HepG2 (cell line): ENCODE results near the gene CDC37. TPM values are rescaled to one million over a fixed set of nuclear protein-coding genes. Genes with fewer than 3 reads are reported as not detected.

ENCODE experiments used
- ARHGAP35 ChIP-seq: sonication (generic); formaldehyde crosslinking; IDR thresholded peaks from 2 replicates; pipeline ENCODE4 v1.9.0; 2022; ENCODE audit warnings: mild to moderate bottlenecking, inconsistent platforms, moderate library complexity, missing genetic modification reagents, borderline replicate concordance
- BHLHE40 ChIP-seq: IDR thresholded peaks from 2 replicates; pipeline ENCODE4 v1.6.1; 2011; ENCODE audit warnings: low read length, improper control_type of control experiment
- E2F2 ChIP-seq: sonication (generic); formaldehyde crosslinking; IDR thresholded peaks from 2 replicates; pipeline ENCODE4 v1.4.0; 2020; ENCODE audit warnings: missing genetic modification reagents, borderline replicate concordance
- FOXP1 ChIP-seq, 2 experiments: fragments of 450-650 bp in 1 of 2; IDR thresholded peaks; 2 replicates each; pipeline ENCODE4 v1.6.1; 2017 to 2018; ENCODE audit warnings: antibody characterized with exemption in 1 of 2
- HNF1B ChIP-seq: sonication (generic); formaldehyde crosslinking; IDR thresholded peaks from 2 replicates; pipeline ENCODE4 v1.5.1; 2020; ENCODE audit warnings: mild to moderate bottlenecking, moderate library complexity, missing genetic modification reagents
- HOXA7 ChIP-seq: sonication (generic); formaldehyde crosslinking; IDR thresholded peaks from 2 replicates; pipeline ENCODE4 v1.8.1; 2022; ENCODE audit warnings: mild to moderate bottlenecking, missing genetic modification reagents, moderate library complexity
- IRF9 ChIP-seq: sonication (generic); formaldehyde crosslinking; IDR thresholded peaks from 2 replicates; pipeline ENCODE4 v1.8.0; 2022; ENCODE audit warnings: missing genetic modification reagents, mild to moderate bottlenecking, borderline replicate concordance
- NCOA5 ChIP-seq: sonication (generic); formaldehyde crosslinking; IDR thresholded peaks from 2 replicates; pipeline ENCODE4 v1.4.0; 2020; ENCODE audit warnings: missing genetic modification reagents
- NFYC ChIP-seq: IDR thresholded peaks from 2 replicates; pipeline ENCODE4 v1.6.1; 2016; ENCODE audit warnings: missing genetic modification reagents, missing compliant biosample characterization
- SRY ChIP-seq: sonication (generic); formaldehyde crosslinking; IDR thresholded peaks from 2 replicates; pipeline ENCODE4 v1.8.0; 2022; ENCODE audit warnings: mild to moderate bottlenecking, missing genetic modification reagents
- U2AF2 ChIP-seq: fragments of 200-400 bp; formaldehyde crosslinking; IDR thresholded peaks from 2 replicates; pipeline ENCODE4 v1.6.1; 2017; ENCODE audit warnings: low read depth, mild to moderate bottlenecking, low read length
- ZNF18 ChIP-seq: sonication (generic); formaldehyde crosslinking; IDR thresholded peaks from 2 replicates; pipeline ENCODE4 v1.8.0; 2022; ENCODE audit warnings: mild to moderate bottlenecking, missing genetic modification reagents; ENCODE audit not compliant: insufficient replicate concordance
- ZNF251 ChIP-seq: sonication (generic); formaldehyde crosslinking; IDR thresholded peaks from 2 replicates; pipeline ENCODE4 v1.9.0; 2021; ENCODE audit warnings: mild to moderate bottlenecking, missing genetic modification reagents
- ZNF260 ChIP-seq: sonication (generic); formaldehyde crosslinking; IDR thresholded peaks from 2 replicates; pipeline ENCODE4 v1.4.0; 2020; ENCODE audit warnings: missing genetic modification reagents, low read depth, mild to moderate bottlenecking, borderline replicate concordance
- ZNF33A ChIP-seq: sonication (generic); formaldehyde crosslinking; IDR thresholded peaks from 2 replicates; pipeline ENCODE4 v1.5.1; 2020; ENCODE audit warnings: missing genetic modification reagents, mild to moderate bottlenecking, moderate library complexity, borderline replicate concordance
- ZNF572 ChIP-seq: sonication (generic); formaldehyde crosslinking; IDR thresholded peaks from 2 replicates; pipeline ENCODE4 v1.5.1; 2020; ENCODE audit warnings: mild to moderate bottlenecking, missing genetic modification reagents
- ZNF616 ChIP-seq: sonication (generic); formaldehyde crosslinking; IDR thresholded peaks from 2 replicates; pipeline ENCODE4 v1.5.0; 2020; ENCODE audit warnings: low read depth, mild to moderate bottlenecking, missing genetic modification reagents
- ZNF710 ChIP-seq: sonication (generic); formaldehyde crosslinking; IDR thresholded peaks from 2 replicates; pipeline ENCODE4 v1.5.0; 2020; ENCODE audit warnings: mild to moderate bottlenecking, missing genetic modification reagents, borderline replicate concordance
- polyA plus RNA-seq, 8 experiments: library from polyadenylated mRNA; depleted of rRNA in 3 of 8; stranded (reverse) in 7 of 8; unstranded in 1 of 8; fragments of >200 nt; fragmentation: Illumina TruSeq in 4 of 8; extraction: Trizol in 4 of 8; gene quantifications; 2 replicates each; pipeline versions ENCODE4 v1.2.1 to v1.2.3, GENCODE V29; 2011 to 2016; ENCODE audit warnings: low read depth in 4 of 8, missing spikeins in 1 of 8, mixed read lengths in 1 of 8; ENCODE audit not compliant: insufficient read depth in 1 of 8
- total RNA-seq, 5 experiments: library from RNA; depleted of rRNA; stranded (reverse); fragments of >200 nt; fragmentation: Illumina TruSeq; extraction: Trizol; gene quantifications; 2 replicates each; pipeline ENCODE4 v1.2.3, GENCODE V29; 2016; ENCODE audit warnings: low read depth in 1 of 5
- TF ChIP-seq, protein P1 (sequence below): sonication (generic); formaldehyde crosslinking; IDR thresholded peaks from 2 replicates; pipeline ENCODE4 v1.4.0; 2020; ENCODE audit warnings: missing genetic modification reagents

Gene CDC37
- total and polyA plus RNA-seq, 2 of the 13 experiments (the other 11 are each of a cell fraction or from before 2014, with no cell fraction given) = 158 to 177 TPM

DNA sequence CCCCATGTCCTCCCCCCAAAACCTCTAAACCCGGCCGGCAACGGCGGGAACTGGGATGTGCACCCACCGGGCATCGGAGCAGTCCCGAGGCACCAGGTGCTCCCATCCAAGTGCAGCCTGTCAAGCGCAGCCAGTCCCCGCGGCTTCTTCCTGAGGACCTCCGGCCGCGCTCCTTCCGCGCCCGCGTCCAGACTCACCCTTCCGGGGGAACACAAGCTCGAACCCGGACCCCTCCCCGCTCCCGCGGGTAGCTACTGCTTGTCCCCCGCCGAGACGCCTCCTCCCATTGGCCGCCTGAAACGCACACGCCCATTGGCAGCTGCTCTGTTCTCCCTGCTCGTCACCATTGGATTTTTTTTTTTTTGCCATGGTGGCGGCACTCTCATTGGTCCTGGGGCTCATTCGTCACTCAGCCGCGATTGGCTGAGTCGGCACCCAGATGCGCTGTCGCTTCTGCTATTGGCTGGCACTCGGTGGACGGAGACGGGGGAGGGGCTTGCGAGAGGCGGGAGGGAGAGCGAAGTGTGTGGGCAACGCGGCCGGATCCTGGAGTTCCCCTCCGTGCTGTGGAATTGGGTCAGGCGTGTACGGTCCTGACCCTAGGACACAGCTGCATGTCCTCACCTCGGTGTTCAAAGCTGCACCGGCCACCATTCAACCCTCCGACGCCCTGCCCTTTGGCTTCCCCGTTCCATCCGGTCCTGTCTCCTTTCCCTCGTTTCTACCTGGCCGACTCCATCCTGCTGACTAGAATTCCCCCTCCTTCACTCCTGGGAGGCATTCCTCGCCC is 22.8 kb downstream of the CDC37 start, which contains the start of gene TYK2 (continued):
- TF ChIP-seq SRY (CRISPR knock-in tag) = peak; percentile 54; the same call in 1 of the 2 replicates
- 0 out of 2 replicates have a peak, but pooled peaks have one; percentile 20 for TF ChIP-seq ZNF616 (CRISPR knock-in tag)
- TF ChIP-seq ZNF251 = no peak
- no peak for TF ChIP-seq ZNF18
- TF ChIP-seq HNF1B (CRISPR knock-in tag) = no peak
- no peak for TF ChIP-seq HOXA7 (CRISPR knock-in tag)
- 0 out of 2 replicates have a peak, but pooled peaks have one; percentile 14 for TF ChIP-seq ZNF572 (CRISPR knock-in tag)
- no peak for TF ChIP-seq BHLHE40
- no peak for TF ChIP-seq ZNF260 (CRISPR knock-in tag)
- peak; percentile 99 for TF ChIP-seq NFYC
- TF ChIP-seq NCOA5 (CRISPR knock-in tag) = no peak
- TF ChIP-seq FOXP1 (IDR thresholded peaks at IDR 0.05) = no peak
- no peak for TF ChIP-seq FOXP1 (CRISPR knock-in tag; IDR thresholded peaks at IDR 0.05)
- TF ChIP-seq ZNF710 (CRISPR knock-in tag) = no peak
- no peak; the same call in 1 of the 2 replicates for TF ChIP-seq ARHGAP35 (CRISPR knock-in tag)
- TF ChIP-seq, protein P1, sequence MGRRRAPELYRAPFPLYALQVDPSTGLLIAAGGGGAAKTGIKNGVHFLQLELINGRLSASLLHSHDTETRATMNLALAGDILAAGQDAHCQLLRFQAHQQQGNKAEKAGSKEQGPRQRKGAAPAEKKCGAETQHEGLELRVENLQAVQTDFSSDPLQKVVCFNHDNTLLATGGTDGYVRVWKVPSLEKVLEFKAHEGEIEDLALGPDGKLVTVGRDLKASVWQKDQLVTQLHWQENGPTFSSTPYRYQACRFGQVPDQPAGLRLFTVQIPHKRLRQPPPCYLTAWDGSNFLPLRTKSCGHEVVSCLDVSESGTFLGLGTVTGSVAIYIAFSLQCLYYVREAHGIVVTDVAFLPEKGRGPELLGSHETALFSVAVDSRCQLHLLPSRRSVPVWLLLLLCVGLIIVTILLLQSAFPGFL (CRISPR knock-in tag) = no peak
- TF ChIP-seq E2F2 (CRISPR knock-in tag) = peak; percentile 47; the same call in 1 of the 2 replicates
- TF ChIP-seq U2AF2 = no peak
- TF ChIP-seq IRF9 = no peak
- no peak for TF ChIP-seq ZNF33A (CRISPR knock-in tag)
